SK-MEL-5 (cell line): ENCODE data around the gene ZCWPW1. TPM values are rescaled to one million over a fixed set of nuclear protein-coding genes. Genes with fewer than 3 reads are reported as not detected.
"Not testable (repeated sequence)": the region's sequence is repeated elsewhere in the genome, so short reads cannot be mapped to it uniquely, and the experiment has no call there.

Experiments
- DNase-seq: peaks from one replicate; pipeline ENCODE4 v3.0.0-alpha.2; 2016; ENCODE audit warnings: low read depth, low spot score
- in situ Hi-C: cut with HindIII; loops from 2 replicates; pipeline ENCODE4 v1.10.0; 2016; ENCODE audit warnings: low sequenced_read_pairs, high pct_unique_total_duplicates, low pct_unique_long_range_greater_than_20kb
- total RNA-seq: library from RNA; depleted of rRNA; stranded (reverse); fragments of >200 nt; shearing (Covaris generic); gene quantifications from 2 replicates; pipeline ENCODE4 v1.2.3, GENCODE V29; 2014; rRNA removed

The ZCWPW1 gene
- total RNA-seq, 1 experiment from 2014 or later, result 4.7 TPM

GRCh38 chr7:100352230-100352781 lies 76.2 kb downstream of the ZCWPW1 start:
- in situ Hi-C loops, DNase-seq: not testable (repeated sequence)

- in situ Hi-C loops, result no loop called here
- DNase-seq, result no peak
These were observed 76.8 kb downstream of the ZCWPW1 start for GRCh38 chr7:100351657-100352058.

Other genes with a start within 250 kb of the ZCWPW1 start
- gene PVRIG, start 208.8 kb downstream of the ZCWPW1 start, total RNA-seq, result not detected in 2 replicates
- gene SPDYE3, start 121.0 kb downstream of the ZCWPW1 start, total RNA-seq, result 0.05 TPM in 1 of 2 replicates, not detected in the other
- 41.6 and 42.5 TPM in 2 replicates for gene PILRB, start 70.6 kb downstream of the ZCWPW1 start, total RNA-seq
- 0.48 TPM in 1 of 2 replicates, not detected in the other for gene PILRA, start 55.2 kb downstream of the ZCWPW1 start, total RNA-seq
- 48.2 and 53.5 TPM in 2 replicates for gene MEPCE, start 1.1 kb upstream of the ZCWPW1 start, total RNA-seq
- 27.6 and 28.4 TPM in 2 replicates for gene PPP1R35, start 7.8 kb upstream of the ZCWPW1 start, total RNA-seq
- not detected in 2 replicates for gene SPACDR, start 35.6 kb upstream of the ZCWPW1 start, total RNA-seq
- gene TSC22D4, start 50.5 kb upstream of the ZCWPW1 start, total RNA-seq, result 64.3 and 67.0 TPM in 2 replicates
- gene NYAP1, start 55.2 kb upstream of the ZCWPW1 start, total RNA-seq, result 0.53 and 0.61 TPM in 2 replicates
- 16.4 and 18.1 TPM in 2 replicates for gene AGFG2, start 110.5 kb upstream of the ZCWPW1 start, total RNA-seq
- 0.21 and 0.48 TPM in 2 replicates for gene SAP25, start 145.2 kb upstream of the ZCWPW1 start, total RNA-seq
- gene LRCH4, start 157.4 kb upstream of the ZCWPW1 start, total RNA-seq, result 4.6 and 5.5 TPM in 2 replicates
- 0.13 and 0.55 TPM in 2 replicates for gene FBXO24, start 157.6 kb upstream of the ZCWPW1 start, total RNA-seq
- gene PCOLCE, start 173.7 kb upstream of the ZCWPW1 start, total RNA-seq, result 0.59 and 1.1 TPM in 2 replicates
- gene MOSPD3, start 183.8 kb upstream of the ZCWPW1 start, total RNA-seq, result 14.0 and 16.7 TPM in 2 replicates
- 0.29 and 1.6 TPM in 2 replicates for gene TFR2, start 212.8 kb upstream of the ZCWPW1 start, total RNA-seq
- gene ACTL6B, start 227.7 kb upstream of the ZCWPW1 start, total RNA-seq, result not detected in 2 replicates
- gene GNB2, start 245.0 kb upstream of the ZCWPW1 start, total RNA-seq, result 43.7 and 47.7 TPM in 2 replicates